Astrocyte (in vitro differentiated cells and primary cell): ENCODE data around the gene METAP1D.

Experiments
- CTCF ChIP-seq: IDR thresholded peaks from 2 replicates; pipeline ENCODE4 v1.5.1; 2011; ENCODE audit warnings: low read depth, mild to moderate bottlenecking, inconsistent platforms, low read length, moderate library complexity; ENCODE audit not compliant: insufficient read depth
- EZH2 ChIP-seq: IDR thresholded peaks from 2 replicates; pipeline ENCODE4 v1.6.1; 2012; ENCODE audit warnings: mild to moderate bottlenecking, low read length, inconsistent platforms; ENCODE audit not compliant: insufficient read depth

- TF ChIP-seq CTCF (no peak), EZH2 (peak; percentile 58)
Observed at GRCh38 chr2:172100935-172101820, 101.4 kb downstream of the METAP1D start.
